Right ventricle myocardium inferior (tissue), 1 donor: ENCODE measurements around the gene RNF207. TPM values are rescaled to one million over a fixed set of nuclear protein-coding genes. Genes with fewer than 3 reads are reported as not detected.
A peak's percentile ranks its signal among the peaks of the same experiment; 100 is the strongest.

ENCODE experiments used
- ATAC-seq: fragments of 200-7000 bp; cut with Tn5 transposase; one replicate; pipeline ENCODE4 v1.9.1; 2020; ENCODE audit warnings: mild to moderate bottlenecking, moderate library complexity
- DNase-seq: peaks from one replicate; pipeline ENCODE4 v3.0.0; 2021; ENCODE audit errors: missing footprints
- intact Hi-C: fragments of 100-400 bp; cut with DNase I; formaldehyde crosslinking; loops from one replicate; pipeline ENCODE4 v1.11.0; 2022
- total RNA-seq: library from RNA; stranded (reverse); fragmentation: NEBNext Ultra II Directional; extraction: Animal tissue kit (Norgen Biotek cat#: 25700); gene quantifications from one replicate; pipeline ENCODE4 v1.2.1, GENCODE V29; 2021
- donor health status: DM: no; HTN: yes; CAD: no; lungs with severe emphysema.

Gene RNF207
- total RNA-seq, 1 donor from 2014 or later, result 54.6 TPM

GRCh38 chr1:6171548-6172124 is 34.3 kb upstream of the RNF207 start:
- intact Hi-C loops, result loop anchor here (10.0 kb wide), 1 partner anchor 117 kb away; no protein-coding TSS in a partner anchor
- ATAC-seq, result peak; percentile 12
- DNase-seq, result no peak

DNA sequence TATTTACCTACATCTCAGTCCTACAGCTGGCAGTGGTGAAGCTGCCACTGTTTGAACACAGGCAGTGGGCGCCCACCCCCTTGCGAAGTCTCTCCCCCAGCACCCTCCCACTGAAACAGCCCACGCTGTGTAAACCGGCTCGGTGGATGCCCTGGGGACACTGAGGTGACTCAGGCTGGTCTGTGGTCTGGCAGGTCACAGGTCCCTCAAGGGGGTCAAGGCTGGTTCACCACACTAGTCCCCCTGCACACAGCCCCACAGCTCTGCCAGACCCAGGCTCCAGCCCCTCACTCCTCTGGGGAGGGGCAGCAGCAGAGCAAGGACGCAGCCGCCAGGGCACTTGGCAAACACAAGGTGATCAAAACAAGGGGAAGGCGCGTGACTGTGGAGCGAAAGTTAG is 33.4 kb upstream of the RNF207 start:
- intact Hi-C loops, result loop anchor here (10.0 kb wide), 1 partner anchor 118 kb away; no protein-coding TSS in a partner anchor
- ATAC-seq, result no peak
- DNase-seq, result no peak

GRCh38 chr1:6174621-6175410 is 31.1 kb upstream of the RNF207 start:
- no peak for DNase-seq
- intact Hi-C loops, result loop anchor here (10.0 kb wide), 1 partner anchor 120 kb away; no protein-coding TSS in a partner anchor
- ATAC-seq, result no peak

DNA sequence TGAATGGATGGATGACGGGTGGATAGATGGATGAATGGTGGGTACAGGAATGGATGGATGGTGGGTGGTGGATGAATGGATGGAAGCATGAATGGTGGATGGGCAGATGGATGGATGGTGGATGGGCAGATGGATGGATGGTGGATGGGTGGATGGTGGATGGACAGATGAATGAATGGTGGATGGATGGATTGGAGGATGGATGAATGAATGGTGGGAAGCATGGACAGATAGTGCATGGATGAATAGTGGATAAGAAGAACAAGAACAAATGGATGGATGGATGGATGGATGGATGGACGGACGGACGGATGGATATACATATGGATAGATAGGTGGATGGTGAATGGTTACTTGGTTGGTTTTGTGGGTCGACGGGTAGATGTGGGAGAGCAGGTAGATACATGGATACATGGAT is 30.5 kb upstream of the RNF207 start:
- DNase-seq (no peak), ATAC-seq (no peak)
- intact Hi-C loops, result loop anchor here (10.0 kb wide), 1 partner anchor 121 kb away; no protein-coding TSS in a partner anchor

- ATAC-seq, result no peak
- intact Hi-C loops, result loop anchor here (10.0 kb wide), 1 partner anchor 122 kb away; no protein-coding TSS in a partner anchor
- no peak for DNase-seq
Observed at GRCh38 chr1:6176779-6177178, 29.1 kb upstream of the RNF207 start.

- intact Hi-C loops, result loop anchor here (10.0 kb wide), 1 partner anchor 123 kb away; no protein-coding TSS in a partner anchor
- no peak for ATAC-seq
- no peak for DNase-seq
Observed at GRCh38 chr1:6177681-6178380, 28.1 kb upstream of the RNF207 start.

DNA sequence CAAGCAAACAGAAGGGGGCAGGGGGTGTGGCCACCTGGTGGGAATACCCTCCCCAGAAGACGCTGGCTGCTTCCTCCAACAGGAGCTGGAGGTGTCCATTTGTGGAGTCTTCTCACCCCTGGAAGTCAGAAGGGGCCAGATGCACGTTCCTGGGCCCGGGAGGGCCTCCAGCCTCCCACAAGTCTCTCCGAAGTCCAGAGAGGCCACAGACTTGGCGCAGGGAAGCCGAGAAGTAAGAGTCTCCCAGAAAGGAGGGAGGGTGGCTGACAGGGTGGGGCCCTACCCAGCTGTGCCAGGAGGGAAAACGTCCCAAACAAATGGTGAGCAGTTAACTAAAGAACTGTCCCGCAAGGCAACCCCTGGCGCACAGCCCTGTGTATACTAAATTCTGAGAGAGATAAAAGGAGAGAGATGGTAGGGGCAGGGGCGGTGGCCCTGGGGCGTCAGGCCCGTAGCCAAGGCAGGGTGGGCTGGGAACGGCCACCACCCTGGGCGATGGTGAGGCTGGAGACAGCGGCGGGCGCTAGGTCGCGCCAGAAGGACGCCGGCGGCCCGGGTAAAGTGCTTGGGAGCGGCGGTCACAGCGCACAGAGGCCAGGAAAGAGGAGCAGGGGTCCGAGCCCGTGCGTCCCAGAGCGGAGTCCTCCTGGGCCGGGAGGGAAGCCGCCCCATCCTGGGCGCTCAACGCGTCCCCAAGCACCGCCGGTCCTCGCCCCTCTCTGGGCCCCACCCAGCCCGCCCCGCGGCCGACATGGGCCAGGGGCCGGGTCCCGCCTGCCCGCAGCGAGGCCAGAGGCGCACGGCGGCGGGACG is 27.0 kb upstream of the RNF207 start:
- intact Hi-C loops, result loop anchor here (10.0 kb wide), 1 partner anchor 124 kb away; no protein-coding TSS in a partner anchor
- ATAC-seq, result no peak

GRCh38 chr1:6179564-6180175 is 26.2 kb upstream of the RNF207 start:
- DNase-seq, result no peak

More for the DNA sequence above, 27.0 kb upstream of the RNF207 start:
- no peak for DNase-seq

DNA sequence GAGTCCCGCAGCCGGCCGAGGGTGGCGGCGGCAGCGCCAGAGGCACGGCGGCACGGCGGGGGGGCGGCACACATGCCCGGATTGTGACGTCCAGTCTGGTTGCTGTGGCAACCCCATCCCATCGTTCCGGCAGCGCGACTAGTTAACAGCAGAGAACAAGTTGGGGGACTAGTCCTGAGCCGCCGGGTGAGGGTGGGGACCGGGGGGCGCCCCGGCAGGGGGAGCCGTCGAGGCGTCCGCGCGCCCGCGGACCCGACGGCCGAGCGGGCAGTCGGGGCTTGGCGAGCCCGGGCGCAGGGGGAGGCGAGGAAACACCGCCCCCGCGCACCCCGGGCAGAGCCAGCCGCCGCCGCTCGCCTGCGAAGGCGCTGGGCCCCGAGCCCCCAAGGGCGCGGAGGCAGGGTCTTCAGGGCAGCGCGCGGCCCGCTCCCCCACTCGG is 25.6 kb upstream of the RNF207 start, which contains the start of gene CHD5:
Gene CHD5, minus strand, starts transcription at position 54 of the 439 bp plus-strand sequence. CDS start 298 bp downstream, outside the sequence.
- intact Hi-C loops, result no loop called here
- ATAC-seq (no peak), DNase-seq (no peak)

More at GRCh38 chr1:6179564-6180175, 26.2 kb upstream of the RNF207 start:
- intact Hi-C loops, result loop anchor here (10.0 kb wide), 1 partner anchor 125 kb away; no protein-coding TSS in a partner anchor
- ATAC-seq, result no peak

DNA sequence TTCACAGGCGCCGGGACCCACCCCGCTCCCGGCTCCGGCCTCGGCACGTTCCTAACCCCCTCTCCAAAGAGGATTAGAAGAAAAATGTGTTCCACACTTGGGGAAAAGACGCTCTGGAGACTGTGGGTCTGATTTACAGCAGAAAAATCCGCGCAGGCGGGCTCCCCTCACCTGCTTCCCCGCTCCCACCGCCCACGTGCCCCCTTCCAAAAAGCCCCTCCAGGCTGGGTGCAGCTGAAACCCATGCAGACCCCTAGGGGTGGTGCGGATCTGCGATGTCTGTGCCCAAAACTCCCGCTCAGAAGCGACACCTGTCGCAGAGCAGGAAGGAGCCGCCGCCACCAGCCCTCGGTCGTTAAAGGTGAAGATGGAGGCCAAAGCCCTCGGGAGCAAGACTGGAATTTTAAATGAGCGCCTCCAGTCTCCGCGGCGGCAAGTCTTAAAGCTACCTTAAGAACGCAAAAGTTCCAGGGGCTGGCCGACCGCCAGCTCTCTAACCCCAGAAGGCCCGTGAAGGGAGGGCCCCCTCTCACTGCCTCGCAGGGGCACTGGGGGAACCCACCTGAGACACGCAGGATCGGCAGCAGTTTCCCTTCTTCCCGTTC is 25.1 kb upstream of the RNF207 start:
- no peak for DNase-seq
- intact Hi-C loops, result no loop called here
- ATAC-seq, result no peak

- ATAC-seq, result no peak
- intact Hi-C loops, result no loop called here
Observed at GRCh38 chr1:6181347-6181770, 24.6 kb upstream of the RNF207 start.

DNA sequence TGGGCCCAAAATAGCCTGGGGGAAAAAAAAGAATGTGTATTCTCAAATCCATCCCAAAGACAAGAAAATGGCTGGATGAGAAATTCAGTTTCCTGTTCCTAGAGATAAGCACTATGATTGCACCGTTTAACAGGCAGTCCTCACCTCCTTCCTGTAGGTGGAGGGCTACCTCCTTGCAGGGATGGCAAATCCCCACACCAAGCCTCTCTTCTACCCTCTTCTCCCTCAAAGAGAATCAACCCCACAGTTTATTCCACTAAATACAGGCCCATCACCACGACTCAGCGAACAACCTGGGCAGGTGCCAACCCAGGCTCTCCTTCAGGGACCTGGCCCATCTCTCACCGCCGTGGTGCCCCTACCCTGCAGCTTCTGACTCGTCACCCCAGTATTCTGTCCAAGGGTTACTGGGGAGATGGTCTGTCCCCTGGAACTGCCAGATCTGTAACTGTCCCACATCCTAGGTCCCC is 22.4 kb upstream of the RNF207 start:
- no peak for ATAC-seq
- DNase-seq, result no peak
- intact Hi-C loops, result no loop called here

More at GRCh38 chr1:6181347-6181770, 24.6 kb upstream of the RNF207 start:
- DNase-seq, result no peak

DNA sequence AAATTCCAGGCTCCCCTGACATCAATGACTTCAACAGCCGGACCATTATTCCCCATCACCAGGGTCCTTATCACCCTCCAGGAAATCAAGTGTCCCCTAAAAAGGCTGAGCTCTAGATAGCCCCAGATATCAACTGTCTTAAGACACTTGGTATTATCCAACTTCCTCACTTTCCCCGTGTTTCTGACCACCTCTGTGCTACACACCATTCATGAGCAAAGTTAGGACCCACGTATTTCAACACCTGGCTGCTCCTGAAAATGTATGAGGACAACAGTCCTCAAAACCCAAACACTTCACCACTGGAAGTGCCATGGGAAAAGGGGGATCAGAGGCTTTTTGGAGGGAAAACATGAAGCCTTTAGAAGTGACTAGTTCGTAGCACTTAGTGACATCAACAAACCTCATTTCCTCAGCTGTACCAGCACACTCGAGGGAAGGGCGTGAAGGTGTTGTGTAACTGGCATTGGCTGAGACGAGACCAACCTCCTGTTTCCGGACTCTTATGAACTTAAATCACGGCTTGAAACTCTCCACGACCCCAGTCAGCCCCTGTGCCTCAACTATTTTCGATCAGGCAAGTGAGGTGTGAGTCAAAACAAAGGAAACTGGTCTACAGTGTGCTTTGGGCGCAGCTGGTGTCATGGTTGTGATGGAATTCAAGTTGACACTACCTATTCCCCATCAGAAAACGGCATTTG is 21.7 kb upstream of the RNF207 start:
- DNase-seq (no peak), ATAC-seq (no peak)
- intact Hi-C loops, result no loop called here

DNA sequence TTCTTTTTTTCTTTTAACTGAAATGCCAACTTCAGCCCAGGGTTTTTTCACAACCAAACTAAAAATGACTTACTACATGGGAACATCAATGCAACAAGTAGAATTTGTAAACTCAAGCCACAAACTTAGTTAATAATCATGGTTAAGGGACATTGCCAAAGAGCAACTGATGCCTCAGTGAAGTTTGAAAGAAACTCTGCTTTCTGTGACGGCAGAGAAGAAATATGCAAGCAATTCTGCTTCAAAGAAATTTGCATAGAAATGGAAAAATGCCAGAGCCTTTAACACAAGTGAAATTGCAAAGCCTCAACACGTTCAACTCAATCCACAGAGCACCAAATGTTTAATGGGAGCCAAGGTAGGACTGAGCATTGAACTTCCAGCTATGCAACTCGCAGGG is 20.8 kb upstream of the RNF207 start:
- no peak for ATAC-seq
- intact Hi-C loops, result no loop called here
- DNase-seq, result no peak

DNA sequence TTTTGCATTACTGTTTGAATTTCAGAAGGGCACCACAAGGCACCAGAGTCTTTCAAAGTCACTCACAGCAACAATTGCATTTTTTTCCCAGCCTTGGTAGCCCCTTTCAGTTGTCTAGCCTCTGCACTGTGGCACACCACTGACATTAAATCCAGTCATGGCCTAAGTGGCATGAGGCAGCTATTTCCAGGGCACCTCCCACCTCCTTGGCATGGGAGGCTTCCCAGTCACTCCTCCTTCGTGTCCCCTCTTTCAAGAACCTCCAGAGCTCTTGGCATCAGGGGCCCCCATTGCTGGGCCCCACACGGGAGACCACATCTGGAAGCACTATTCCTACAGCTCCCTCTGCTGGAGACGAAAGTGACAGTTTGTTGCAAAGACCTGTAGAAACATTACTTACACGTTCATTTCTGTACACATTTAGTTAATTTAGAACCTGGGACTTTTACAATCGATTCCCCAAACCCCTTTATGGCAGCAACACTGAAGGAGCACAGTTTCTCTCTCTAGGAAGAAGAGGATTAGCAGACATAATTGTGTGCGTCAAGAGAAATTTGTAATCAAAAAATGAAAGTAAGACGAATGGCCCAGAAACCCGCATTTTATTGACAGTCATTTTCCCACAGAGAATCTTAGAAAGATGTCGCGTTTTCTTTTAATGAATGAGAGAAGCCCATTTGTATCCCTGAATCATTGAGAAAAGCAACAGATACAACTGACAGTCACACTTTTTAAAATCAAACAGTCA is 20.1 kb upstream of the RNF207 start:
- intact Hi-C loops, result no loop called here
- ATAC-seq, result no peak
- no peak for DNase-seq

DNA sequence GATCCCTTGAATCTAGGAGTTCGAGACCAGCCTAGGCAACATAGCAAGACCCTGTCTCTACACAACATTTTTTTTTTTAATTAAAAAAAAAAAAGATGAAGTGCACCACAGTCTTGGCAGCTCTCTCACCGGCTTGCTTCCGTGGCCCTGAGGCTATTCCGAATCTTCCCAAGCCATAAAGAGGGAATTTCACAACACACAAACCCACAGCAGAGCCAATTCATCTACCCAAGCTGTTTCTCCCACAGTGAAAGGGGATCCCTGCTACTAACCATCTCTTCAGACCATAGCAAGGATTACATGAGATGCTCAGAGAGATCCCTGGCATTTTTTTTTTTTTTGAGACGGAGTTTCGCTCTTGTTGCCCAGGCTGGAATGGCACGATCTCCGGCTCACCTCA is 17.5 kb upstream of the RNF207 start:
- no peak for ATAC-seq
- no peak for DNase-seq
- intact Hi-C loops, result no loop called here
